ENCODE results near the gene ATP12A.

- no peak for TF ChIP-seq CTCF (IDR thresholded peaks at IDR 0.05)
- TF ChIP-seq POLR2A (IDR thresholded peaks at IDR 0.05) = no peak
These were observed at the start of gene ATP12A for GRCh38 chr13:24680258-24680920.

All from lower leg skin (tissue), 3 donors.